GM19099 (cell line): ENCODE measurements around the gene MXI1.

Source experiments
- POLR2A ChIP-seq: IDR thresholded peaks from 3 replicates; pipeline ENCODE4 v1.6.1; 2011; ENCODE audit warnings: low read depth; ENCODE audit not compliant: insufficient read length; ENCODE audit errors: extremely low read depth

Gene MXI1

DNA sequence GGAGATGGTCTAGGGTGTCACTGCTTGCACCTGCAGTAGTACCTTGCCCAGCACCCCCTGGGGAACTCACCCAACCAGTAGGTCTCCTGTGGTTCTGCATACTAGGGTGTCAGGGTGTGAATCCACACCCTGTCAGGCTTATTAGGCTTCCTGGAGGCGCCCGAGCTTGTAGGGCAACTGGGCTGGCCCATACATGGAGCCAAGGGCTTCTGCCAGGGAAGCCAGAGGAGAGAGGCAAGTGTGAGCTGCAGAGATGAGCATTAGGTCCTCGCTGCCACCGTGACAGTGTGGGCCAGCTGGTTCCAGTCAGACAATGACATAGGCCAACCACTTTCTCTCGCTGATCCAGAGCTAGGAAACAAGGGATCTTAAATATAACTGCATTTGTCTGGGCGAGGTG lies 11.2 kb downstream of the MXI1 start:
- TF ChIP-seq POLR2A = no peak

DNA sequence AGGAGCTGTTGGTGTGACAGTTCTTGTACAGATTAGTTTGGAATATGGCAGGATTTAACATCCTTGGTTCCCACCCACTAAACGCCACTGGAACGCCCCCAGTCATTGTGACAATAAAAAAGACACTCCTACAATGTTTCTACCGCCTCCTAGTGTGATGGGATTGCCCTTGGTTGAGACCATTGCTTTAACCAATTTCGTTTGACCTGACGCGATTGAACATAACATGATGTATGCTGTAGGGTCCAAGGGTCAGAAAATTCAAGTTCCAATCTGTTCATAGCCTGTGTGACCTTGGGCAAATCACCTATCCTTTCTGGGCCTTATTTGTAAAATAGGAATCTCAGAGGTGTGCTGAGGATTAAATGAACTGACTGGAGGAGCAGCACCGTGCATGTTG lies 12.5 kb downstream of the MXI1 start:
- TF ChIP-seq POLR2A = no peak

DNA sequence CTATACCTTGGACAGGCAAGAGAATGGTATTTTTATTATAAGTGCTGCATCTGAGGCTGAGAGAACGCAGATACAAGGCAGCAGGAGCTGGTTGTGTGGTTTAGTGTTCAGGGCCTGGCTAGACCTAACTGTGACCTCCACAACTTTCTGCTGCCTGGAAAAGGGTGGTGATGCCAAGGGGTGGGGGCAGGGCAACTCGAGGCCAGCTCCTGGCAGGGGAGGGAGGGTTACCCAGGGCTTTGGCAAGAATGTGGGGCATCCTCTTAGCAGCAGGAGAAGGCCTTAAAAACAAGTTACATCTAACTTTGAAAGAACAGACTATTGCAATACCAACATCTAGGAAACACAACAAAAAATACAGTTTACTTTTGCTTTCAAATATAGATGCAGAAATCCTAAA lies 13.0 kb downstream of the MXI1 start:
- no peak for TF ChIP-seq POLR2A

DNA sequence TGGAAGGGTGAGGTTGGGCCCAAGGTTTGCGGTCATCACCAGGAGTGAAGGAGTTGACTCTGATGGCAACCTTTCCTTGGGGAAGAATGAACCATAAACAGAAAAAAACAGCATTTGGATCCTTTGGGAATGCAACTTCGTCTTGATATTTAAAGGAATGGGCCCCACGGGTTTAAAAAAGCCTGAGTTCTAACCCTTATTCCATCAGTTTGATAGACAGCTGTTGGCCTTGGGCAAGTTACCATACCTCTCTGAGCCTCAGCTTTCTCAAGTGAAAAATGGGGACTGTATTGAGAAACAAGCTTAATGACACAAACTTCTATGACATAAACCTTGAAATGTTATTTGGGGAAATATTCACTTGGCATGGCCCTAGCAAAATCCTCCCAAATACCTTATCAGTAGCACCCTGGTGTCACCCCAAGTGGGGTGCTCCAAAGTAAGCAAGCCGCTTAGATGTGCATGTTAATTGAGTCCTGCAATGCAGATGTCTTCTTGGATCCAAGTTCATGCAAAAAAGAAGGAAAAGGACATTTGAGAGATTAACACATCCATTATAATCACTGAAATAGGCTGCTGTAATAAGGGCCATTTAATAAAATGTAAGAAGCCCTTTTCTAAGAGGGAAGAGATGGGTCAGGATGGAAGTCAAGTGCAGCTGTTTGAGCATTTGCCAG lies 13.8 kb downstream of the MXI1 start:
- no peak for TF ChIP-seq POLR2A

DNA sequence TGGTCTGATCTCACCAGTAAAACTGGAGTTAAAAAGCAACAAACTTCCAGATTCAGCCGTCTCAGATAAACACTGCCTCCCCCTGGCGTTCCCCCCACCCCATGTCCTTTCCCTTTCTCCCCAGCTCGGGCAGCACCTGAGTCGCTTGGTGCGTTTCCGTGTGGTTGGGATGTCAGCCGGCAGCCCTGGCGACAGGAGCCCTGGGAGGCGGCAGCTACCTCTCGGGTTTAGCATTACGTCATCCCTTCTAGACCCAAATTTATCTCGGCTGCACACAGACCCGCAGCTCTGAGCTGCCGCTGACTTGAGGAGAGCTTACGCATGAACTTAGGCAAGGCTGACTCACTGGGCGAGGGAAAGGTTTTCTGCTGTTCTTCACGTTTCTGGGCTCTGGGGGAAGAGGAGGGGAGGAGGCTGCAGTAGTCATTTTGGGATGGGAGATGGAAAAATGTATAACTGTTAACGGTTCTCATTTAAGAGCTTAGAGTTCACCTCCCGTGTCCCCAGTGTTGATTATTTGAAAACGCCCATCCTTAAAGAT lies 14.4 kb downstream of the MXI1 start:
- no peak for TF ChIP-seq POLR2A

DNA sequence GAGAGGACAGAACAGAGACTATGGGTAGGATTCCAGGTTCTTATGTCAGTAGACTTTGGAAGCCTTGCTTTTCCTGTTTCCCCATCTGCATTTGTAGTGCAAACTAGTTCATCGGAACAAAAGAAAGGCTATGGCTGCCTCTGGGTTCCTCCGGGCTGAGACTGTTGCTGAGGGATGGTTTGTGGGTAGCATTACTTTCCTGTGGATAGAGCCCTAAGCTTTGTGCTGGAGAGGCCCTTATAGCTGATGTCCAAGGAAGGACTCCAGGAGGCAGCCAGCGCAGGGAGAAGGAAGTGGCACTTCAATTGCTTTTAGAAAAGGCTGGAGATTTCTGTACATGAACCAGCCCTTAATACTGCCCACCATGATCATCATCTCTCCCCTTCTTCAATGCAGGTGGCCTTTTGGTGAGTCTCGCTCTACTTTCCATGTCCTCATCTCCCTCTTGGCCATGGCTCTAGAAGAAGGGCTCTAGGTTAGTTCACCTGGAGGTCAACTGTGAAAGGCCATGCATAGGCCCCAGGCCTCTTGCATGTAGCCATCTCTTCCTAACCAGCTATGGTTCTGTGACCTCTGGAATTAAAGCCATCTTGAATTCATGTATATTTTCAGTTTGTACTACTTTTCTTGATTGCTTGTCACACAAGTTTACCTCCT lies 15.4 kb downstream of the MXI1 start:
- TF ChIP-seq POLR2A = no peak

DNA sequence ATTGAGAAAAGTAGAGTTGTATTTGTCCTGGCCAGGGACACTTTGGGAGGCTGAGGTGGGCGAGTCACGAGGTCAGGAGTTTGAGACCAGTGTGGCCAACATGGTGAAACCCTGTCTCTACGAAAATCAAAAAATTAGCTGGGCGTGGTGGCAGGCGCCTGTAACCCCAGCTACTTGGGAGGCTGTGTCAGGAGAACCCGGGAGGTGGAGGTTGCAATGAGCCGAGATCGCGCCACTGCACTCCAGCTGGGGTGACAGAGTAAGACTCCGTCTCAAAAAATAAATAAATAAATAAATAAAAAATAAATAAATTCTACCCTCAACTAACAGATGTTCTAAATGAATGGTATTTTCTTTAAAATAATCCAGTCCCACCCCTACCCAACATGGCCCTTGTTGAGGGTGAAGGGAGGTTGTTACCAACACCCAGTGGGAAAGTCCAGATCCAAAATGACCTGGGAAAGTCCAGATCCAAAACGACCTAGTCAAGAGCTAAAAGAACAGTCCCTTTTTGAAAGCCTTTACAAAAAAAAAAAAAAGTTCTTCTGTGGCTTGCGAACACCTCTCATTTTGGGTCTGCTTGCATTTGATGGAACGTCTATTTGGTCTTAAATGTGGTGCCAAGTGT lies 16.0 kb downstream of the MXI1 start:
- TF ChIP-seq POLR2A = no peak

DNA sequence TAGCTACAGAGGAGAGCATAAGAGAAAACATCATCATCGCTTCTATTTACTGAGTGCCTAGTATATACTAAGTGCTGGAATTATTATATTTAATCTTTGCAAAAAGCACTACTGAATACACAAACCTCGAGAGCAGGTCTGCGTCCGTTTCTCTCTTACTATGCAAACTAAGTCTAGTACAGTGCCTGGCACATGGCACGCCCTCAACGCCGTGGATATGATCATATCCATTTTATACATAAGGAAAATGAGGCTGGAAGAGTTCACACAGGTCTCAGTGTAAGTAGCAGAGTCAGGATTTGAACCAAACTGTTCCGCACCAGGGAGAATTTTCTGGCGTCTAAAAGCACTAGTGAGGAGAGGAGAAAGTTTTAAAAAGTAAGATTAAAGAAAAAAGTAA lies 17.6 kb downstream of the MXI1 start:
- TF ChIP-seq POLR2A = no peak

DNA sequence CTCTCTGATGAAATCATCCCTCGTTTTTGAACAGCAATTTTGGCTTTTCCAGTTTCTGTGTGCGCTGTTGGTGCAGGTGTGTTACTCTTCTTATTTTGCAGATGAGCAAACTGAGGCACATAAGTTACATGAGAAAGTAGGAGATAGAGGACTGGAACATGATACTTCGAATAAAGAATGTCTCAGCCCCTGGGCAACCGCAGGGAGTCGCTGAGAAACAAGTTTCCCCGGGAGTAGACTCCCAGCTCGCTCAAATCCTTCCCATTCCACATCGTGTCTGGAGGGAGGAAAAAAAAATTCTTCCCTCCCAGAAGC lies 18.0 kb downstream of the MXI1 start:
- TF ChIP-seq POLR2A = no peak

DNA sequence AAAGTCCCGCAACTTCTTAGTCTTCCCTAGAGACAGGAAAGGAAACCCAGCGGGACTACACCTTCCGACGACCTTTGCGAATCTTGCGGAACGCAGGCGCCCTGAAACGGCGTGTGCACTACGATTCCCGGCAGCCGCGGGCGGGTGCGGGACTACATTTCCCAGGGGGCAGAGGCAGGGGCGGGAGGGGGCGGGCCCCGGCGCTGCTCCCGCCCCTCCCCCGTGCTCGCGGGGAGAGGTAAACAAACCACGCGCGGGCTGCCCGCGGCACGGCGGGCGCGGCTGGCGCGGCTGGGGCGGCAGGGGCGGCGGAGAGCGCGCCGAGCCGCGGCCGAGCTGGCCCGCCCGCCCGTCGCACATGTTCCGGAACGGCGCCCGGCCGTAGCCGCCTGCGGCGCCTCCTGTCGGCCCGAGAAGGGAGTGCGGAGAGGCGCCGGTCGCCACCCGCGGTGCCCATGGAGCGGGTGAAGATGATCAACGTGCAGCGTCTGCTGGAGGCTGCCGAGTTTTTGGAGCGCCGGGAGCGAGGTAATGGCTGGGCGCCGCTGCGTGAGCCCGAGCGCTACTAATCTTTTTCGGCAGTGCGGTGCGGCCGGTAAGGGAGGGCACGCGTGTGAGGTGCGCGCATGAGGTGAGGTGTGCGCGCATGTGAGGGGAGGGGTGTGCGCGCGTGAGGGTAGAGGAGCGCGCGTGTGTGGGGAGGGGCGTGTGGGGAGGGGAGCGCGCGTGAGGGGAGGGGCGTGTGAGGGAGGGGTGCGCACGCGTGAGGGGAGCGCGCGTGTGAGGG lies 18.5 kb downstream of the MXI1 start:
- no peak for TF ChIP-seq POLR2A

DNA sequence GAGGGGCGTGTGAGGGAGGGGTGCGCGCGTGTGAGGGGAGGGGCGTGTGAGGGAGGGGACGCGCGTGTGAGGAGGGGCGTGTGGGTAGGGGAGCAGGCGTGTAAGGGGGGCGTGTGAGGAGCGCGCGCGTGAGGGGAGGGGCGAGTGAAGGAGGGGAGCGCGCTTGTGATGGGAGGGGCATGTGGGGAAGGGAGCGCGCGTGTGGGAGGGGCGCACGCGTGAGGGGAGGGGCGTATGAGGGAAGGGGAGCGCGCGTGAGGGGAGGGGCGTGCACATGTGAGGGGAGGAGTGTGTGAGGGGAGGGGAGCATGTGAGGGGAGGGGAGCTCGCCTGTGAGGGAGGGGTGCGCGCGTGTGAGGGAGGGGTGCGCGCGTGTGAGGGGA lies 19.1 kb downstream of the MXI1 start:
- TF ChIP-seq POLR2A = no peak

DNA sequence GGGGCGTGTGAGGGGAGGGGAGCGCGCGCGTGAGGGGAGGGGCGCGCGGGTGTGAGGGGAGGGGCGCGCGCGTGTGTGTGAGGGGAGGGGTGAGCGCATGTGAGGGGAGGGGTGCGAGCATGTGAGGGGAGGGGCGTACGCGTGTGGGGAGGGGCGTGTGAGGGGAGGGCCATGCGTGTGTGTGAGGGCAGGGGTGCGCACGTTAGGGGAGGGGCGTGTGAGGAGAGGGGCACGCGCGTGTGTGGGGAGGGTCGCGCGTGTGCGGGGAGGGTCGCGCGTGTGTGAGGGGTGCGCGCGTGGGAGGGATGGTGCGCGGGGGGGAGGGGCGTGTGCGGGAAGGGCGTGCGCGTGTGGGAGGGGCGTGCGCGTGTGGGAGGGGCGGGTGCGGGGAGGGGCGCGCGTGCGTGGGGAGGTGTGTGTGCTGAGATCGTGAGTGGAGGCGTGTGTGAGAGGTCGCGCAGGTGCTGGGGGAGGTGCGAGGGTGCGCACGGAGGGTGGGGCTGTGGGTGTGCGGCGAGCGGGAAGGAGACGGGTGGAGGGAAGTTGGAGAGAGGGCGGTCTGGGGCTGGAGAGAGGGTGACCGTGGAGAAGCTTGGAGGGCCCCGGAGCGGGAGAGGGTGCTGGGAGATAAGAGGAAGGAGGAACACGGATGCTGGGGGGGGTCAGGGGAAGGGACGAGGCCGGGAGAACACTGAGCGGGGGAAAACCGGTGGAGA lies 19.7 kb downstream of the MXI1 start:
- TF ChIP-seq POLR2A = no peak

DNA sequence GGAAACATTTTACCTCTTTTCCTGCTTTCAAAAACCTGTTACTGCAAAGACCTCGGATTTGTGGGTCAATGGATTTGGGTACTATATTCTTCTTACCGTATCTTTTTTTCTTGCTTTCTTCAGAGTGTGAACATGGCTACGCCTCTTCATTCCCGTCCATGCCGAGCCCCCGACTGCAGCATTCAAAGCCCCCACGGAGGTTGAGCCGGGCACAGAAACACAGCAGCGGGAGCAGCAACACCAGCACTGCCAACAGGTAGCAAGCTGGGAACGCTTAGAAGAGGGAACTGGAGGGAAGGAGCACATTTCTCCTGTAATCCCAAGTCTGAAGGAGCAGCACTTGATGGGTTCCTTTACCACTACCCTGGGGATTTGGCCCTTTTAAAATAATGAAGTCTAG lies 20.7 kb downstream of the MXI1 start:
- TF ChIP-seq POLR2A = no peak

DNA sequence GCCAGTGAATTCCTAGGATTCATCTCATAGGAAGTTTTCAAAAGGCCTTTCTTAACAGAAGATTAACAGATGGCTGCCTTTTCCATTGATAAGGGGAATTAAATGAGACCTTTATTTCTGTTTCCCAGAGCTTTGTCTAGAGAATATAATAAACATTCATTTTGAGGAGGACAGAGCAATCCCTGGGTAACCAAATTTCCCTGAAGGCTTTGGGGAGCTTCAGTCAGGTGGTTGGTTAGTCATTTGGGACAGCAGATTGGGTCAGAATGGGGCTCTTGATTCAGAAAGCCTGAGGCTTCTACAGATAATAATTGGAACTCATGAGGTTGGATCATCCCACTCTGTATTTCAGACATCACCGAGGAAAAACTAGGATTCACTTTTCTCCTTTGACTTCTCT lies 21.8 kb downstream of the MXI1 start:
- TF ChIP-seq POLR2A = no peak

DNA sequence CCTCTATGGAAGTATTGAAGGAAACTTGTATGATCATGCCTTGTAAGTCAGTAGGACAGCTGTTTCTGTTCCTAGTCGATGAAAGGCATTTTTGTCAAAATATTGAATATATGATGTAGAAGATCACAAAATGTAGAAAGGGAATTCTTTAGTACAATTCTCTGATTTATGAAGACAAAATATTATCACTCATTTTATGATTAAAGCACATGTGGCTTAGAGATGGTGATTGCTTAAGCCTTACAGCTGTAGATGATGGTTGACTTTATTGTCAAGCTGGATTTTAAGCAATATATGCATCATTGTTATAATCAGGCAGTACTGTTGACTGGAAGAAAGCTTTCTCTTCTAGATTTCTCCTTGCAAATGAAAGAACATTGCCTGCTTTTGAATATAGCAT lies 26.4 kb downstream of the MXI1 start:
- TF ChIP-seq POLR2A = no peak
